Measurements from ENCODE around the gene MAP3K19.
"Not testable (repeated sequence)": the region's sequence is repeated elsewhere in the genome, so short reads cannot be mapped to it uniquely, and the experiment has no call there.

Gene MAP3K19

GRCh38 chr2:134980639-134981038 is 66.6 kb downstream of the MAP3K19 start:
- Histone ChIP-seq H3K27ac (no peak overlapping the region), H3K36me3 (no peaks in the 10 kb centered on the region), H3K4me1 (ENCODE audit: control insufficient read depth in 1 of 2, insufficient read depth in 1 of 2, low read depth in 1 of 2, low read length in 1 of 2) (no peaks in the 10 kb centered on the region), H3K9me3 (no peaks in the 10 kb centered on the region), H3K4me3 (ENCODE audit: low read depth in 1 of 2, low read length in 1 of 2) (no peak overlapping the region), H3K27me3 (peaks cover 14% of the 10 kb centered on the region)
- no peak for TF ChIP-seq CTCF (IDR thresholded peaks at IDR 0.05)

DNA sequence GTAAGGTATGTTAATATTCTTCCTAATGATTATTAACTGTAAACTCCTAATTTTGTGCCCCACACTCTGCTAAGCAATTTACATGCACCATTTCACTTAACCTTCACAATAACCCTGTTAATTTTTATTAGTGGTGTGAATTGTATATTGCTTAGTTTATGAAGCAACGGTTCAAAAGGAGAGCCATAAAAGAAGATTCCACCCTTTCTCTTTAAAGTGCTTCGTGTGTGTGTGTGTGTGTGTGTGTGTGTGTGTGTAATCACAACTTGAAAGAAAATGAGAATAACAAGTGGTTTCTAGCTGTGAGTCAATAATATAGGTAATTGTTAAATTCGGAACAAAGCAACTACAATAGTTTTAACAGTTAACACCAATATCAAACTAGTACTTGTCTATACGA is 68.0 kb downstream of the MAP3K19 start:
- no peaks in the 10 kb centered on the region for H3K36me3 ChIP-seq
- H3K27me3 ChIP-seq: peaks cover 8% of the 10 kb centered on the region
- no peaks in the 10 kb centered on the region for H3K9me3 ChIP-seq
- H3K4me1 ChIP-seq (ENCODE audit: control insufficient read depth in 1 of 2, insufficient read depth in 1 of 2, low read depth in 1 of 2, low read length in 1 of 2): no peaks in the 10 kb centered on the region
- no peak for TF ChIP-seq CTCF (IDR thresholded peaks at IDR 0.05)
- no peak overlapping the region for H3K27ac ChIP-seq
- H3K4me3 ChIP-seq (ENCODE audit: low read depth in 1 of 2, low read length in 1 of 2): no peak overlapping the region

DNA sequence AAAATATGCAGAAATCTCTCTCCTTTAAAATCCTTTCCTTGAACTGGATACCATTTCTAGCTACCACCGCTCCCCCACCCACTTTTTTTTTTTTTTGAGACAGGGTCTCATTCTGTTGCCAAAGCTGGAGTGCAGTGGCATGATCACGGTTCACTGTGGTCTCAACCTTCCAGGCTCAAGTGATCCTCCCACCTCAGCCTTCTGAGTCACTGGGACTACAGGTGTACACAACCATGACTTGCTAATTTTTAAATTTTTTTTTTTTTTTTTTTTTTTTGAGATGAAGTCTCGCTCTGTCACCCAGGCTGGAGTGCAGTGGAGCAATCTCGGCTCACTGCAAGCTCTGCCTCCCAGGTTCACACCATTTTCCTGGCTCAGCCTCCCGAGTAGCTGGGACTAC is 70.1 kb downstream of the MAP3K19 start:
- not testable (repeated sequence) for H3K27me3 ChIP-seq; H3K4me1 ChIP-seq (ENCODE audit: control insufficient read depth in 1 of 2, insufficient read depth in 1 of 2, low read depth in 1 of 2, low read length in 1 of 2); H3K4me3 ChIP-seq (ENCODE audit: low read depth in 1 of 2, low read length in 1 of 2); H3K9me3 ChIP-seq; H3K27ac ChIP-seq; H3K36me3 ChIP-seq

GRCh38 chr2:134976074-134976702 is 71.1 kb downstream of the MAP3K19 start:
- no peaks in the 10 kb centered on the region for H3K27me3 ChIP-seq
- H3K4me3 ChIP-seq (ENCODE audit: low read depth in 1 of 2, low read length in 1 of 2): no peak overlapping the region
- H3K4me1 ChIP-seq (ENCODE audit: control insufficient read depth in 1 of 2, insufficient read depth in 1 of 2, low read depth in 1 of 2, low read length in 1 of 2): no peaks in the 10 kb centered on the region
- TF ChIP-seq CTCF (IDR thresholded peaks at IDR 0.05): no peak
- H3K9me3 ChIP-seq: no peaks in the 10 kb centered on the region
- H3K27ac ChIP-seq: no peak overlapping the region
- H3K36me3 ChIP-seq: no peaks in the 10 kb centered on the region

- TF ChIP-seq CTCF (IDR thresholded peaks at IDR 0.05): no peak
- Histone ChIP-seq H3K9me3 (no peaks in the 10 kb centered on the region), H3K27me3 (no peaks in the 10 kb centered on the region)
Observed at GRCh38 chr2:134975281-134976009, 71.8 kb downstream of the MAP3K19 start.

More at GRCh38 chr2:134975281-134976009, 71.8 kb downstream of the MAP3K19 start:
- Histone ChIP-seq H3K4me1 (ENCODE audit: control insufficient read depth in 1 of 2, insufficient read depth in 1 of 2, low read depth in 1 of 2, low read length in 1 of 2) (no peaks in the 10 kb centered on the region), H3K36me3 (no peaks in the 10 kb centered on the region), H3K4me3 (ENCODE audit: low read depth in 1 of 2, low read length in 1 of 2) (no peak overlapping the region), H3K27ac (no peak overlapping the region)

Data from neutrophil (primary cell).